PC-9 (cell line): ENCODE data around the gene ST6GALNAC3.

ENCODE experiments used
- EZH2 ChIP-seq: fragments of 200-600 bp; sonication (generic); IDR thresholded peaks from 2 replicates; pipeline ENCODE4 v1.8.0; 2017; ENCODE audit warnings: antibody characterized with exemption, low read depth
- TF ChIP-seq, protein P1 (sequence below): fragments of 200-600 bp; sonication (generic); conservative IDR thresholded peaks from 2 replicates; pipeline ENCODE4 v1.6.1; 2017; ENCODE audit warnings: mixed run types, antibody characterized with exemption, mild to moderate bottlenecking, moderate library complexity

DNA sequence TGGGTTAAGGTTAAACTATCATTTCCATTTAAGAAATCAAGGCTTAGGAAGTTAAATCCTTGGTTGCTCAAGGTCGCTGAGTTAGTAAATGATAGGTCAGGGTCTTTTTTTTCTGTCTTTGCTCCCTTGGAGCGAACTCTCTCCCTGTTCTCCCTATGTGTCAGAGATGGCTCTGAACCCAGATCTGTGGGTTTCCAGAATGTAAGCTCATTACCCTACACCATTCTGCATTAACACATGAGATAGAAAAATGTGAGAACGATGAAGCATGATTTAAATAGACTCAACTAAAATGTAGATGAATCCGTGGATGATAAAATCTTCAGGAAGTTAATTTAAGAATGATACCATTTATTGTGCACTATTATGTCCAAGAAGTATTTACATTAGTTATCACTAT lies 25.0 kb upstream of the ST6GALNAC3 start:
- TF ChIP-seq, protein P1, sequence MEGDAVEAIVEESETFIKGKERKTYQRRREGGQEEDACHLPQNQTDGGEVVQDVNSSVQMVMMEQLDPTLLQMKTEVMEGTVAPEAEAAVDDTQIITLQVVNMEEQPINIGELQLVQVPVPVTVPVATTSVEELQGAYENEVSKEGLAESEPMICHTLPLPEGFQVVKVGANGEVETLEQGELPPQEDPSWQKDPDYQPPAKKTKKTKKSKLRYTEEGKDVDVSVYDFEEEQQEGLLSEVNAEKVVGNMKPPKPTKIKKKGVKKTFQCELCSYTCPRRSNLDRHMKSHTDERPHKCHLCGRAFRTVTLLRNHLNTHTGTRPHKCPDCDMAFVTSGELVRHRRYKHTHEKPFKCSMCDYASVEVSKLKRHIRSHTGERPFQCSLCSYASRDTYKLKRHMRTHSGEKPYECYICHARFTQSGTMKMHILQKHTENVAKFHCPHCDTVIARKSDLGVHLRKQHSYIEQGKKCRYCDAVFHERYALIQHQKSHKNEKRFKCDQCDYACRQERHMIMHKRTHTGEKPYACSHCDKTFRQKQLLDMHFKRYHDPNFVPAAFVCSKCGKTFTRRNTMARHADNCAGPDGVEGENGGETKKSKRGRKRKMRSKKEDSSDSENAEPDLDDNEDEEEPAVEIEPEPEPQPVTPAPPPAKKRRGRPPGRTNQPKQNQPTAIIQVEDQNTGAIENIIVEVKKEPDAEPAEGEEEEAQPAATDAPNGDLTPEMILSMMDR = no peak
- TF ChIP-seq EZH2 = no peak
